ENCODE results near the gene CDK5RAP2.
A peak's percentile ranks its signal among the peaks of the same experiment; 100 is the strongest.
"Not testable (repeated sequence)": the region's sequence is repeated elsewhere in the genome, so short reads cannot be mapped to it uniquely, and the experiment has no call there.

The CDK5RAP2 gene

GRCh38 chr9:120580051-120580896 is at the start of gene CDK5RAP2:
Gene CDK5RAP2, minus strand, starts transcription at chr9:120580167. Its CDS starts 189 bp downstream, at chr9:120579978.
- DNase-seq (ENCODE audit: low spot score), result peak; percentile 99

- not testable (repeated sequence) for DNase-seq (ENCODE audit: low spot score)
Measured at GRCh38 chr9:120628925-120629497, 49.0 kb upstream of the CDK5RAP2 start.

GRCh38 chr9:120628207-120628924 is 48.4 kb upstream of the CDK5RAP2 start:
- peak; percentile 91 for DNase-seq (ENCODE audit: low spot score)

GRCh38 chr9:120627073-120627472 is 47.1 kb upstream of the CDK5RAP2 start:
- no peak for DNase-seq (ENCODE audit: low spot score)

GRCh38 chr9:120626512-120626911 is 46.5 kb upstream of the CDK5RAP2 start:
- DNase-seq (ENCODE audit: low spot score), result peak; percentile 67

- DNase-seq (ENCODE audit: low spot score), result peak; percentile 46
Measured at GRCh38 chr9:120625222-120625621, 45.3 kb upstream of the CDK5RAP2 start.

GRCh38 chr9:120622790-120623189 is 42.8 kb upstream of the CDK5RAP2 start:
- no peak for DNase-seq (ENCODE audit: low spot score)

- DNase-seq (ENCODE audit: low spot score), result no peak
Measured at GRCh38 chr9:120621941-120622340, 42.0 kb upstream of the CDK5RAP2 start.

- peak; percentile 88 for DNase-seq (ENCODE audit: low spot score)
Measured at GRCh38 chr9:120619751-120620655, 40.0 kb upstream of the CDK5RAP2 start.

- peak; percentile 51 for DNase-seq (ENCODE audit: low spot score)
Measured at GRCh38 chr9:120616966-120617935, 37.3 kb upstream of the CDK5RAP2 start.

- peak; percentile 72 for DNase-seq (ENCODE audit: low spot score)
Measured at GRCh38 chr9:120612218-120612617, 32.3 kb upstream of the CDK5RAP2 start.

- no peak for DNase-seq (ENCODE audit: low spot score)
Measured at GRCh38 chr9:120611690-120612068, 31.7 kb upstream of the CDK5RAP2 start.

GRCh38 chr9:120610975-120611689 is 31.2 kb upstream of the CDK5RAP2 start:
- DNase-seq (ENCODE audit: low spot score), result no peak

- DNase-seq (ENCODE audit: low spot score), result no peak
Measured at GRCh38 chr9:120609636-120610035, 29.7 kb upstream of the CDK5RAP2 start.

- DNase-seq (ENCODE audit: low spot score), result no peak
Measured at GRCh38 chr9:120608421-120608820, 28.5 kb upstream of the CDK5RAP2 start.

GRCh38 chr9:120603591-120603990 is 23.6 kb upstream of the CDK5RAP2 start:
- DNase-seq (ENCODE audit: low spot score), result no peak

GRCh38 chr9:120603010-120603409 is 23.0 kb upstream of the CDK5RAP2 start:
- DNase-seq (ENCODE audit: low spot score), result no peak

- no peak for DNase-seq (ENCODE audit: low spot score)
Measured at GRCh38 chr9:120593955-120594277, 13.9 kb upstream of the CDK5RAP2 start.

GRCh38 chr9:120593250-120593954 is 13.4 kb upstream of the CDK5RAP2 start:
- DNase-seq (ENCODE audit: low spot score), result no peak
